GM13976 (cell line): ENCODE data around the gene FMO3.

ENCODE experiments used
- DNase-seq: peaks from one replicate; pipeline ENCODE4 v3.0.0; 2012; ENCODE audit warnings: low spot score
- CTCF ChIP-seq: IDR thresholded peaks from 2 replicates; pipeline ENCODE4 v1.5.1; 2012; ENCODE audit warnings: borderline replicate concordance, mild to moderate bottlenecking; ENCODE audit not compliant: insufficient read depth; ENCODE audit errors: extremely low read depth, missing control alignments, control extremely low read depth
- in situ Hi-C: fragments of 300-500 bp; cut with MboI; formaldehyde crosslinking; loops from one replicate; pipeline ENCODE4 v1.12.0; 2022; ENCODE audit warnings: low sequenced_read_pairs, mixed read lengths, inconsistent platforms; ENCODE audit not compliant: unreplicated experiment

FMO3 gene

GRCh38 chr1:171113382-171113781 is 22.7 kb downstream of the FMO3 start:
- DNase-seq: no peak
- no peak for TF ChIP-seq CTCF
- in situ Hi-C loops: no loop called here

- in situ Hi-C loops: no loop called here
- DNase-seq: no peak
- TF ChIP-seq CTCF: no peak
These were observed 24.7 kb downstream of the FMO3 start for GRCh38 chr1:171115280-171115897.

- no peak for TF ChIP-seq CTCF
- DNase-seq: no peak
- in situ Hi-C loops: no loop called here
These were observed 26.0 kb downstream of the FMO3 start for GRCh38 chr1:171116676-171117075.

GRCh38 chr1:171117085-171117484 is 26.4 kb downstream of the FMO3 start:
- TF ChIP-seq CTCF: no peak
- DNase-seq: no peak
- in situ Hi-C loops: no loop called here

DNA sequence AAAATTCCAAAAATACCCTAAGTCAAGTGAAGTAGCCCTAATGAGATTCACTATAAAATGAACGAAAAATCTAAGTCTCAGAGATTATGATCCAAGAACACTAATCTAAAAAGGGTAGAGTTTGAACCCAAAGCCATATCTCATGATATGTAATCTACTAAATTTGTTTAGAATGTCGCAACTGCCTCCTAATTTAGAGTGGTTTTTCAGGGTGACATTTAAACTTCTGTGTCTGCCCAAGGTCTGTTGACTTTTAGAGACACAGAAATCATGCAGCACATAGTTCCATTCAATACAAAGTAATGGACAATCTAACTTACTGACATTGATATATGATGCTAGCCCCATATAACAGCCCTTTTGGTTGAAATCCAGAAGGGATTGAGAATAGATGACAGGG is 28.9 kb downstream of the FMO3 start:
- in situ Hi-C loops: no loop called here
- DNase-seq: no peak
- TF ChIP-seq CTCF: no peak

DNA sequence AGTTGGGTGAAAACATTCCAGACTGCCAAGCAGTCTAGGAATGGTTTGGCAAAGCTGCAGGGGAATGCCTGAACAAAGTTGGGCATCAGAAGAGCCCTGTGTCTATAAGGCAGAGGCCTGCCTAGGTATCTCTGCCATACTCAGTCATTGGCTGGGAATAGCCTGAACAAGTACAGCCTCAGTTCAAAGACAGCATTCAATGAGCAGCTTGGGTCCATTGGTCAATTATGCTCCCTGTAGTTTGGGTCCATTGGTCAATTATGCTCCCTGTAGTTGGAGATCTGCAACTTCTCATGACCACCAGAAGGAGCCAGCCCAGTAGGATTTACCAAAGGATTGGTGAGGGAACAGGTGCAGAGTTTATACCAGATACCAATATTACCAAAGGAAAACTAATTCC is 31.6 kb downstream of the FMO3 start:
- TF ChIP-seq CTCF: no peak
- DNase-seq: no peak
- in situ Hi-C loops: no loop called here
